Activated CD8-positive, alpha-beta memory T cell treated with anti-CD3 and anti-CD28 coated beads for 1 hour (primary cell): Measurements from ENCODE around the gene SEC23A.
"Not testable (repeated sequence)": the region's sequence is repeated elsewhere in the genome, so short reads cannot be mapped to it uniquely, and the experiment has no call there.

ENCODE experiments used
- DNase-seq, 2 donors: peaks; one replicate each; pipeline ENCODE4 v3.0.0-alpha.2; 2020; ENCODE audit warnings: low read depth in 1 of 2; ENCODE audit errors: extremely low read depth in 1 of 2

Gene SEC23A

DNA sequence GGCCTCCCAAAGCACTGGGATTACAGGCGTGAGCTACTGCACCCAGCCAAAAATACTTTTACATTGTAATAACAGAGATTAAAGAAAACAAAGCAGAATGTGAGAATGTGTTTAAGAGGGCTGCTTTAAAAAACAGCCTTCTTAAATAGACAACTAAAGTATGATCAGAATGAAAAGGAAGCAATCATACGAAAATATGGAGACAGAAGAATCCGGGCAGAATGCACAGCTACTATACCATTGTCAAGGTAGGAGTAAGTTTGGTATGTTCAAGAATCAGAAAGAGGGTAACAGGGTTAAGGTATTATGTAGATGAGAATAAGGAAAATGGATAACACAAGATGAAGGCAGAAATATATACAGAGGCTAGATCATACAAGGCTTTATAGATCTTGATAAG, 8.5 kb downstream of the SEC23A start:
- no peak for DNase-seq

DNA sequence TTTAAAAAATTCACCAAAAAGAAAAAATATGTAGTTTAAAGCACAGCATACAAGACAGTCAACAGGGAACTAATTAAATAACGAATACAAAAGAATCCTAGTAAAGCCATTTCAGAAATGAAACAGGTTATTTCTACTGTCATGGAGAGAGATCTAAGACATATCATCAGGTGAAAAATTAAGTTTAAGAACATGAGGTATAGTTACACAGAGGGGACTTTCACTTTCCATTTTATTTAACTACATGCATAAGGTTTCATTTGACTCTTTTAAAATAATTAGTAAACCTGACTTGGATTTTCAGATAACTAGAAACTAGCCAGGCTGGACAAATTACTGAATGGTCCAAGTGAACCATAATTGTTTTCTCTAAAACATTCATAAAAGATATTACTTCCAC, 11.3 kb downstream of the SEC23A start:
- no peak for DNase-seq

DNA sequence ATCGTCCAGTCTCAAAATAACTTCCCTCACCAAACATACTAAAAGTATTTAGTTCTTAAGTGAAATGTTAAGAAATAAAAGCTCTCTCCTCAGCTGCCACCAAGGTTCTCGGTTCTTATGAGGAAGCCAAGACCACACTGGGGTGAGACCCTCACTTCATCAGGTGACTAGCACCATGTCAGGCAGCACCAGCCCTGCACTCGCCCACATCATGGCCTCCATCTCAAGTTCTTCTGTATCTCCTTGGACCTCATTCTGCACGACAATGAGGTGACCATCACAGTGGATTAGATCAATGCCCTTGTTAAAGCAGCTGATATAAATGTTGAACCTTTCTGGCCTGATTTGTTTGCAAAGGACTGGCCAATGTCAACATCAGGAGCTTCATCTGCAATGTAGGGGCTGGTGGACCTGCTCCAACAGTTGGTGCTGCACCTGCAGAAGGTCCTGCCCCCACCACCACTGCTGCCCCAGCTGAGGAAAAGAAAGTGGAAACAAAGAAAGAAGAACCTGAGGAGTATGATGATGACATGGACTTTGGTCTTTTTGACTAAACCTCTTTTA, 12.4 kb downstream of the SEC23A start:
- DNase-seq: no peak

DNA sequence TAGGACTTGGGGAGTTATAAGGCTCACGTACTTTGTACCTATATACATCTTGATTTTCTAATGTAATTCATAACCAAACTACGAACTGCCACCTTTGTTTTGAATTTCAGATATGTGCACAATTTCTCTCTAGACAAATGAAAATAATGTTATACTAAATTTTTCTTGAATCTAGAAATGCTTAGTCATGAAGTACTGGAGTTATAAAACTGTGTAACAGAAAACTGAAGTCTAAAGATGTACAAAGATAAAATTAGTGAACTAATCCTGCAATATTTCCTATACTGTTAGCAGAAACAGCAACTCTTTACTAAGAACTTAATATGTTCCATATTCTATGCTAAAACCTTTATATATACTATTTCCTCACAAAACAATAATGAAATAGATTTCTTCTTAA, 15.5 kb downstream of the SEC23A start:
- DNase-seq: no peak

DNA sequence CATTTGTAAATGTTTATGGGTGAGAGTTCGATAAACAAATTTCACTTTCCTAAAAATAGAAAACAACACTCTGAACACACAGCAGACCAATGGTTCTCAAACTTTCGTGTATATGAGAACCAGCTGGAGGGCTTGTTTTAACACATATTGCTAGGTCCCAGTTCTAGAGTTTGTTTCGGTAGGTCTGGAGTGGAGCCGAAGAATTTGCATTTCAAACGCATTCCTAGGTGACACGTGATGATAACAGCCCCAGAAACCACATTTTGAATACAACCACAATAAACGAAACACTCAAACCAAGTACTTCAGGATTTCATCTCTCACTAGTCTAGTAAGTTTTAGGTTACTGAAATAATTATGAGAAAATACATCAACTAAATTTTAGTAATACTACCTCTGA, 17.1 kb downstream of the SEC23A start:
- no peak for DNase-seq

DNA sequence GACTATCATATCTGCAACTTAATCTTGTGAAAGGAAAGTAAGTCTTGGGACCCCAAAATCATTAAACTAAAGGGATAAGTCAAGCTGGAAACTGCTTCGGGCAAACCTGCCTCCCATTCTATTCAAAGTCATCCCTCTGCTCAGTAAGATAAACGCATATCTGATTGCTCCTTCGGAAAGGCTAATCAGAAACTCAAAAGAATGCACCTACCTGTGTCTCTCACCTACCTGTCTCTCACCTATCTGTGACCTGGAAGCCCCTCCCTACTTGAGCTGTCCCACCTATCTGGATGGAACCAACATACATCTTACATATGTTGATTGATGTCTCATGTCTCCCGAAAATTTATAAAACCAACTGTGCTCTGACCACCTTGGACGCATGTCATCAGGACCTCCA, 19.9 kb downstream of the SEC23A start:
- no peak for DNase-seq

DNA sequence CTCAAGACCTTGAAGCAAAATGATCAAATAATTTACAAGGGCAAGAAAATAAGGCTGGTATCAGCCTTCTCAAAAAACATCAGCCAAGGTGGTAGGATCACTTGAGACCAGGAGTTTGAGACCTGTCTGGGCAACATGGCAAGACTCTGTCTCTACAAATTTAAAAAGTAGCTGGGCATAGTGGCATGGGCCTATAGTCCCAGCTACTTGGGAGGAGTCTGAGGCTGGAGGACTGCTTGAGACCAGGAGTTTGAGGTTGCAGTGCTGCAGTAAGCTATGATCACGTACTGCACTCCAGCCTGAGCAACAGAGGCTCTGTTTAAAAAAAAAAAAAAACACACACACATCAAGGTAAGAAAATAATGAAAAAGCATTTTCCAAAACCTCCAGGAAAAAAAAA, 22.1 kb downstream of the SEC23A start:
- no peak for DNase-seq

DNA sequence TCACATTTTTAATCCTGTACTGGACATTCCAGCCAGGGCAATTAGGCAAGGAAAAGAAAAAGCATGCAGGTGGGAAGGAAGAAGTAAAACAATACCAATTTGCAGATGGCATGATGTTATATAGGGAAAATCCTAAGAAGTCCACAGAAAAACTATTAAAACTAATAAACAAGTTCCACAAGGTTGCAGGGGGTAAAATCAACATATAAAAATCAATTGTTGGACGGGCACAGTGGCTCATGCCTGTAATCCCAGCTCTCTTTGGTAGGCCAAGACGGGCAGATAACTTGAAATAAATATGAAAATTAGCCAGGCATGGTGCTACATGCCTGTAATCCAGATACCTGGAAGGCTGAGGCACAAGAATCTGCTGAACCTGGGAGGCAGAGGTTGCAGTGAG, 31.9 kb downstream of the SEC23A start:
- DNase-seq: no peak

DNA sequence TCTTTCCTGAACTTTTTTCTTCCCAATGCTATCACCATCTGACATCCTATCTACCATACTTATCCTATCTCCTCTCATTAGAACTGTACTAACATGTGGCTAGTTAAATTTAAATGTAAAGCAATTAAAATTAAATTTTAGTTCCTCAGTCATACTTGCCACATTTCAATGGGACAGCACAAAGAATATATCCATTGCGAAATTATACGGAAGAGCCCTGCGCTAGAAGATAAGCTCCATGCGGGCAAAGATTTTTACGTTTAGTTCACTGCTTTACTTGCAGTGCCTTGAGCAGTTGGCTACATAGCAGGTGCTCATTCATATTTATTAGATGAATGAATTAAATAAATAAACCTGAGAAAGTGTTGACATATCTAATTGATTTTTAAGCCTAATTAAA, 33.1 kb downstream of the SEC23A start:
- no peak for DNase-seq

DNA sequence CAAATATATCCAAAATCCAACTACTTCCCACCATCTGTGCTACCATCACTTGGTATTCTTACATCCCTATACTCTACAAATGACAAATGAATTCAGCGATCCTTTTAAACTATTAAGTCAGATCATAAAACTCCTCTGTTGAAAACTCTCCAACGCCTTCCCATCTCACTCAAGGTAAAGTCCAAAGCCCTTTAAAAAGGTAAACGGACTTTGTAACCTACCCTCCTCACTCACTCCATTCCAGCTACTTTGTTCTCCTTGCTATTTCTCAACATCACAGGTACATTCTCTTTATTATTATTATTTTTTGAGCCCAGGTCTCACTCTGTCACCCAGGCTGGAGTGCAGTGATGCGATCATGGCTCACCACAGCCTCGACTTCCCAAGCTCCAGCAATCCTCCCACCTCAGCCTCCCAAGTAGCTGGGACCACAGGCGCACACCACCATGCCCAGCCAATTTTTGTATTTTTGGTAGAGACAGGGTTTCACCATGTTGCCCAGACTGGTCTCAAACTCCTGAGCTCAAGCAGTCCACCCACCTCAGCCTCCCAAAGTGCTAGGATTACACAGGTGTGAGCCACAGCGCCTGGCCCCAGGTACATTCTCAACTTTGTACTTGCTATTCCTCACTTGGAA, 33.7 kb downstream of the SEC23A start:
- DNase-seq: not testable (repeated sequence)

DNA sequence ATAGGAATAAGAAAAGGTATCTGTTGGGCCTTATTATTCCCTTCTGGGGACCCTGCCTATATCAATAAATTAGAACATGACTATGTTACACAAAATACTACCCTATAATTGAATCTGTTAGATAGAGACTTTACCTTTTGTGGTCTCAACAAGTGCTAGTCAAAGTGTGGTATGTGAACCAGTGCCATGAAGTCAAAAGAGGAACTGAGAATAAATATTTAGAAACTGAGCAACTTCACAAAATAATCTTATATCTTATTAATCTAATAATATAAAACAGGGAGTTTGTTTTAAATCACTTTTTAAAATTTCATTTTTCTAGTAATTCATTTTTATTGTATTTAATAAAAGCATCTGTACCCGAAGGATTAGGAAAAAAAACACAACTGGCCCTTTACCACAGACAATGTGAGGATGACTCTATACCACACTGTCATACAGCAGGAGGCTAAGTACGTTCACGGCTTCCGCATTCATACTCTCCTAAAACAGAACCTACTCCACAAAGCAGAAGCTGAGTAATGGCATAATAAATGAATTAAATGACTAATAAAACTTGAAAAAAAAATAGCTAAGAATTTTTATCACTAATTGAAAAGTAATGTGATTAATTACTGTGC, 42.1 kb downstream of the SEC23A start:
- DNase-seq: no peak

DNA sequence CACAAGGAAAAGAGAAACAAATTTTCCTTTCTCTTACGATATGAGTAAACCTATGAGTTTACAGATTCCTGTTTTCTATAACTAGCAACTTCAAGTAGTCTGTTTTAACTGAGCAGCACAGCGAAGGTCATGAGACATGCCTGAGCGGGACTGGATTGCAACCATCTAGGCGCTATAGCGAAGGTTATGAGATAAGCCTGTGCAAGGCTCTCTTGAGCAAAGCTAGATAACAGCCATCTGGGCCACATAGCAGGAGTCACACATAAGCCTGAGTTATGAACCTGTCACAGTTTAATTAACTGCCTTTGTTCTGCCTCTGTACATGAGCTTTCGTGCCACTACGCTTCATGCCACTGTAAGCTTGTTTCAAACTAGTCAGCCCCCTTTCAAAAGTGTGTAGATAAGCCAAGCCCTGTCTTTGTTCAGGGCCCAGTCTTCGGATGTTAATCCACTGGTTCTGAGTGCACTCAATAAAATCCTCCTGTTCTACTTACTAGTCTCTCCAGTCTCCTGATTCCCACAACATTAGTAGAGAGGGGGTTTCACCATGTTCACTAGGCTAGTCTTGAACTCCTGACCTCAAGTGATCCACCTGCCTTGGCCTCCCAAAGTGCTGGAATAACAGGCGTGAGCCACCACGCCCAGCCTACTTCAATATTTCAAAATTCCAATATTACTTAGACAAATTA, 47.1 kb downstream of the SEC23A start:
- no peak for DNase-seq

DNA sequence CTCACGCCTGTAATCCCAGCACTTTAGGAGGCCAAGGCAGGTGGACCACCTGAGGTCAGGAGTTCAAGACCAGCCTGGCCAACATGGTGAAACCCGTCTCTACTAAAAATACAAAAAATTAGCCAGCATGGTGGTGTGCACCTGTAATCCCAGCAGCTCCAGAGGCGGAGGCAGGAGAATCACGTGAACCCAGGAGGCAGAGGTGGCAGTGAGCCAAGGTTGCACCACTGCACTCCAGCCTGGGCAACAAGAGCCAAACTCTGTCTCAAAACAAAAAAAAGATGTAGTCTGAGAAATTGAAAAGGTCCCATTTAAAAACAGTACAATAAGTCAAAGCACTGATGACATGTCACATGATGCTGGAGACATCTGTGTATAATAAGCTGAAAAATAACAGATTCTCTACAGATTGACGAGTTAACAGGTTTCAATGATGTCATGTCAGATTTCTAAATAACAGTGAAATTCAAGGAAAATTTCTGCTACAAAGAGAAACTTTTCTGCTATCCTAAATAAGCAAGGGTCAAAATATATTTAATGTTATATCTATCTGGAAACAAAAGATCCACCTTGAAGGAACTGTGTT, 50.1 kb downstream of the SEC23A start:
- not testable (repeated sequence) for DNase-seq

DNA sequence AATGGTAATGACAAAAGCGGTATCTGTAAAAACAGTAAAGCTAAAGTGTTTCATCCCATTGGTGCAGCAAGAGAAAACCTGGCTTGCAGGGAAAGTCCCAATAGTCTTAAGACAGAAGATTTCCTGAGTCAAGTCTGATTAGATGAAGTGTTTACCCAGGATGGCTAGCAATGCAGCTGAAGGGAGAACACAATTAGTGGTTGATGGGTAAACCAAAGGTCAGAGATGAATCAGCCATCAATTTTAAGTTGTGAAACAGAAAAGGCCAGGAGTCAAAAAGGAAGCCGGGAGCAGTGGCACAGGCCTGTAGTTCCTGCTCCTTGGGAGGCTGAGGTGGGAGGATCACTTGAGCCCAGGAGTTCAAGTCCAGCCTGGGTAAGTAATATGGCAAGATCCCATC, 52.6 kb downstream of the SEC23A start:
- DNase-seq: no peak

DNA sequence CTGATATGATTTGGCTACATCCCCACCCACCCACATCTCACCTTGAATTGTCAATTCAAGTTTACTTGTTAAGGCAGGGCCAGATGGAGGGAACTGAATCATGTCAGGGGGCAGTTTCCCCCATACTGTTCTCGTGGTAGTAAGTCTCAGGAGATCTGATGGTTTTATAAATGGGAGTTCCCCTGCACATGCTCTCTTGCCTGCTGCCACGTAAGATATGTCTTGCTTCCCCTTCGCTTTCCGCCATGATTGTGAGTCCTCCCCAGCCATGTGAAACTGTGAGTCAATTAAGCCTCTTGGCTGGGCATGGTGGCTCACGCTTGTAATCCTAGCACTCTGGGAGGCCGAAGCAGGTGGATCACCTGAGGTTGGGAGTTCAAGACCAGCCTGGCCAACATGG, 57.1 kb downstream of the SEC23A start:
- not testable (repeated sequence) for DNase-seq

DNA sequence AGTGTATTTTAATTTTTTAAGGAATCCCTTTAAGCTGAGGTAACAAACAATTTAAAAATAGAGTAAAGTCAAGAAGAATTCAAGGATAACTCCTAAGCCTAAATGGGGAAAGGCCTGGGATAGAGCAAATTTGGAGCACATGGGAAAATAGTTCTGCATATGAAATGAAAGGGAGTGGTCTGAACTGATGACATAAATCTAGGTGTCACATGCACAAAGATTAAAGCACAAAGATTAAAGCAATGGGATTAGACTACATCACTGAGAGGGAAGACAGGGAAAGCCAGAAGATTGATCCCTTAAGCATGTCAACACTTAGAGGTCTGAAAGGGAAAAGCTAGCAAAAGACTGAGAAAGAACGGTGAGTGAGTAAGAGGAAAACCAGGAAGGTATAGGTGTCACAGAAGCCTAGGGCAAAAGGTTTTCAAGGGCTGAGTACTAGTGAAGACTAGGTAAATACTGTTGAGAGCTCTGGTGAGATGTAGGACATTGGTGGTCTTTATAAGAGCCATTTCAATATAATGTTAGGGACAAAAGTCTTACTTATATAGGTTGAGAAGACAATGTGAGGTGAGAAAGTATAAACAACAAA, 59.6 kb downstream of the SEC23A start:
- no peak for DNase-seq

DNA sequence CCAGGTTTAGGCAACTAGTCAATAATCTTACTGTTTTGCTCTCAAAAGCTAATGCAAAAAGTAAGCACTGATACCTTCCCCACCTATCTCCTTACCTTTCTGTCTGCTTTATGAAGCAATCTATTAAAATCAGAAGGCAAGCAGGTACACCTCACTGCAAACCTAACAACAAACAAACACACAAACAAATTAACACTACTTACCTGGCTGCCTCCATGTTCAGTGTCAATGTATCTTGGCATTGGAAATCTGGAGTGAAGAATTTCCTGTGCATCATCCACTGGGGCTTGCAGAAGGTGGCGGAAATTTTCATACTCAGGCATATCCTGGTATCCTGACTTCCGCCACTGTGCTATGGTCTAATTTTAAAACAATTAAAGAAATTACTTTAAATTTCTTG, 62.5 kb downstream of the SEC23A start:
- DNase-seq: no peak

DNA sequence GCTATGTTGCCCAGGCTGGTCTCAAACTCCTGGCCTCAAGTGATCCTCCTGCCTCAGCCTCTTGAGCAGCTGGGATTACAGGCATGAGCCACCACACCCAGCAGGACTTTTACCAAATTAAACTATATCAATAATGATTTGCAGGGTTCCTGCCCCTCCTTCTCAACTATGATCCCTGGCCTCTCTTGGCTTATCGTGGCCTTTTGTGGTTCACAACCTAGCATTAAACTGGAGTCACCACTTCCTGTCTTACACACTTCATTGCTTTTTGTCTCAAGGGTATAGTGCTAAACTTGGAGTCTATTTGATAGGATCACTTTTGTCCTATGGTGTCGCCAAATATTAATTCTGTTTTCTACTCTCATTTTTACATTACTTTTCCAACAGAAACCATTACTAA, 64.5 kb downstream of the SEC23A start:
- DNase-seq: no peak

DNA sequence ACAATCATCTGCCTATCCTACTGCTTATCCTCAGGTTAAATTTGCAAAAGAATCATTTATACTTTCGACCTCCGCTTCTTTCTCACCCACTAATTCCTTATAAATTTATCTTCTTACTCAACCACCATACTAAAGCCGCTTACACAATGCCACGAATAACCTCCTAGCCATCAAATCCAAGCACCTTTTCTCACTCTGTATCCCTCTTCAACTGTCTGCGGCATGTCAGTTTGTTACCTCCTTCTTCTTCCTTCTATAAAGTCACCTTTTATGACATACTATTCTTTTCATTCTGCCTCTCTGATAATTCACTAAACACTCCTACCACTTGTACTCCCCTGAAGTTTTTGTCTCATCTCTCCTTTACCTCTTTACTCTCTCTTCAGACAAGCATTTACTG, 66.3 kb downstream of the SEC23A start:
- no peak for DNase-seq

DNA sequence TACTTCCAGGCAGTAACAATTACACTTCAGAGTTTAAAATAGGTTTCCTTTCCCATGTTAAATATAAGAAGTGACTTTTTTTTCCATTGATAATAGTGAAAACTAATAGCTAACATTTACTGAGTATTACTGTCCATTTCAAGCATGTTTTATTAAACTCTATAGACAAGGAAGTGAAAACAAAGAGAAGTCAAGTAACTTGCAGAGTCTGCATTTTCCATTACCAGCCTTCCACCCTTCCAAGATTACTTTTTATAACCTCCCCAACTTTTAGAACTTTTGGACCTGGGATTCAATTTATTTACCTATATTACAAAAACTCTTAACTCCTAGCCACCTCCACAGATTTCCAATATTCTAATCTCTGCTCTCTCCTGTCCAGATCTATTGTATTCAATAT, 67.7 kb downstream of the SEC23A start:
- no peak for DNase-seq

DNA sequence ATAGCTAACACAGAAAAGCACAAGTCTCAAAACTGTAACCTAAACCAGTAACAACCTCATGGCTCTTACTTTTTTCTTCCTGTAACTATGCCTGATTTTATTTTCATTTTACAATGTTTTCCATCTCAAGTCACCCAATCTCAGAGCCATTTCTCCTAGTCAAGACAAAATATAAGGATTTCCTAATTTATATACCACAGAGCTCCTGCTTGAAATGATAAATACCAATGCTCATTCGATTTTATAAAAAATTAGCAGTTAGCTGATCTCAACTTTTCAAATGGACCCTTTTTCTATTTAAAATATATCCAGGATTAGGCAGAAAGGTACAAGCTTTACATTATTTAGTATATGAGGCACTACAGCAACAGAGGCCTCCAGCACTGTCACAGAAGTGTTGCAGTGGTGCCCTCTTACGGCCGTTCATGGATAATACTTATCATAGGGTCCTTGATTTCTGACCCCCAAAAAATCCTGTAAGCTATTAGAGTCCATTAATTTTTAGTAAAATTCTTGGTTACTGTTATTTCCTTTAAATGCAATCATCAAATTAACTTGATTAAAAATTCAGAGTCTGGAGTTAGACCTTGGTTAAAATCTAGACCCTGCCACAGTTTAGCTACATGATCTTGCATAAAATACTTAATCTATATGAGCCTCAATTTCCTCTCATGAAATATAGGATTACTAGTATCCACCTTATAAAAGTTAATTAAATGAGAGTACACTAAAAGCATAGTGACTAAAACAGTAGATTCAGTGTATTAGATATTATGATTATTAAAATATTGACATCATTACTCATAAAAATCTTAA, 68.3 kb downstream of the SEC23A start:
- DNase-seq: no peak
